Fibroblast of mammary gland (primary cell): ENCODE measurements around the gene TOP2B.

Source experiments
- DNase-seq: peaks from one replicate; pipeline ENCODE4 v3.0.0-alpha.2; 2010; ENCODE audit warnings: low read depth
- H3K4me3 ChIP-seq: 2 replicates; pipeline ENCODE4 v1.5.1; 2011; ENCODE audit warnings: low read depth, mild to moderate bottlenecking, low read length, moderate library complexity; ENCODE audit not compliant: control insufficient read depth
- TF ChIP-seq, protein P1 (sequence below): conservative IDR thresholded peaks from 2 replicates; pipeline ENCODE4 v1.5.1; 2011; ENCODE audit warnings: low read depth, low read length, inconsistent platforms; ENCODE audit not compliant: control insufficient read depth, insufficient read depth

Gene TOP2B

DNA sequence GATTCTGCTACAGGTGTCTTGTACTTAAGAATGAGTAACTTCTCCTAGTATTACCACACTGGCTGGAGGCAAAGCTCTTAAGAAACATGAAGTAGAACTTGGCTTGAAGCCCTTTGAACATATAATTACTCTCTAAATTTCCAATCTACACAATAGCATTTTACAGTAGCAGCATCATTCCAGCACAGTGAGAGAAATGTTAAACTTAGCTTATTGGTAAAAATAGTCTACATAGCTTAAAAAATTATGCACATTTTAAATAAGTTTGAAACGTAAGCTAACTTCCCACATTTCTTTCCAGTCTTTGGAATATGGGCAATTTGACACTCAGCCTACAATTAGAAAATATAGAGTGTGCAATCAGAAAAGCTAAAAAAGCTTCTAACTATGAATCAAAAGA, 32.8 kb upstream of the TOP2B start:
- TF ChIP-seq, protein P1, sequence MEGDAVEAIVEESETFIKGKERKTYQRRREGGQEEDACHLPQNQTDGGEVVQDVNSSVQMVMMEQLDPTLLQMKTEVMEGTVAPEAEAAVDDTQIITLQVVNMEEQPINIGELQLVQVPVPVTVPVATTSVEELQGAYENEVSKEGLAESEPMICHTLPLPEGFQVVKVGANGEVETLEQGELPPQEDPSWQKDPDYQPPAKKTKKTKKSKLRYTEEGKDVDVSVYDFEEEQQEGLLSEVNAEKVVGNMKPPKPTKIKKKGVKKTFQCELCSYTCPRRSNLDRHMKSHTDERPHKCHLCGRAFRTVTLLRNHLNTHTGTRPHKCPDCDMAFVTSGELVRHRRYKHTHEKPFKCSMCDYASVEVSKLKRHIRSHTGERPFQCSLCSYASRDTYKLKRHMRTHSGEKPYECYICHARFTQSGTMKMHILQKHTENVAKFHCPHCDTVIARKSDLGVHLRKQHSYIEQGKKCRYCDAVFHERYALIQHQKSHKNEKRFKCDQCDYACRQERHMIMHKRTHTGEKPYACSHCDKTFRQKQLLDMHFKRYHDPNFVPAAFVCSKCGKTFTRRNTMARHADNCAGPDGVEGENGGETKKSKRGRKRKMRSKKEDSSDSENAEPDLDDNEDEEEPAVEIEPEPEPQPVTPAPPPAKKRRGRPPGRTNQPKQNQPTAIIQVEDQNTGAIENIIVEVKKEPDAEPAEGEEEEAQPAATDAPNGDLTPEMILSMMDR: no peak

DNA sequence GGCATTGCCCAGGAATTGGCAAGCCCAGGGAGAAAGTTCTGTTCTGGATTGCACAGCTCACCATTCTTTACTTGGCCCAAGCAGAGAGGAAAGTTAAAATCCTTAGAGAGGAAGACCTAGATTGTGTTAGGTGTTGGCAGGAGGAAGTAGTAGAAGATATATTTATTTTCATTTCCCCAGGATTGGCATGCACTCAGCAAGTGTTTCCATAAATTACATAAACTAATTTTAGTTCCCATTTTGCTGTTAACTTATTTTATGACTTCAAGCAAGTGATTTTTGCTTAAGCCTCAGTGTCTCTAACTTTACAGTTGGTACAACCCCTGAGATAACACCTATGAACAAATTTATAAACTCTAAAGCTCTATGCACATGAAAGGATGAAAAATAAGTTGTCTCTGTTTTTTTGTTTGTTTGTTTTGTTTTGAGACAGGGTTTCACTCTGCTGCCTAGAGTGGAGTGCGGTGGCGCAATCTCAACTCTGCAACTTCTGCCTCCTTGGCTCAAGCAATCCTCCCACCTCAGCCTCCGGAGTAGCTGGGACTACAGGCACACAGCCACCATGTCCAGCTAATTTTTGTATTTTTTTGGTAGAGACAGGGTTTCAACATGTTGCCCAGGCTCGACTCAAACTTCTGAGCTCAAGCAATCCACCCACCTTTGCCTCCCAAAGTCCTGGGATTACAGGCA, 31.2 kb upstream of the TOP2B start:
- H3K4me3 ChIP-seq: no peak overlapping the region
- TF ChIP-seq, protein P1: no peak

More for the DNA sequence above, 32.8 kb upstream of the TOP2B start:
- no peak for DNase-seq
- no peak overlapping the region for H3K4me3 ChIP-seq

DNA sequence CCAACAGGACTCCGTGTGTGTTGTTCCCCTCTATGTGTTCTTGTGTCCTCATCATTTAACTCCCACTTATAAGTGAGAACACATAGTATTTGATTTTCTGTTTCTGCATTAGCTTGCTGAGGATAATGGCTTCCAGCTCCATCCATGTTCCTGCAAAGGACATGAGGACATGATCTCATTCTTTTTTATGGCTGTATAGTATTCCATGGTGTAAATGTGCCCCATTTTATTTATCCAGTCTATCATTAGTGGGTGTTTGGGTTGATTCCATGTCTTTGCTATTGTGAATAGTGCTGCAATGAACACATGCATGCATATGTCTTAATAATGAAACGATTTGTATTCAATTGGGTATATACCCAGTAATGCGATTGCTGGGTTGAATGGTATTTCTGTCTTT, 28.5 kb upstream of the TOP2B start:
- no peak for DNase-seq
- no peak overlapping the region for H3K4me3 ChIP-seq
- TF ChIP-seq, protein P1: no peak

More for the DNA sequence above, 31.2 kb upstream of the TOP2B start:
- no peak for DNase-seq

DNA sequence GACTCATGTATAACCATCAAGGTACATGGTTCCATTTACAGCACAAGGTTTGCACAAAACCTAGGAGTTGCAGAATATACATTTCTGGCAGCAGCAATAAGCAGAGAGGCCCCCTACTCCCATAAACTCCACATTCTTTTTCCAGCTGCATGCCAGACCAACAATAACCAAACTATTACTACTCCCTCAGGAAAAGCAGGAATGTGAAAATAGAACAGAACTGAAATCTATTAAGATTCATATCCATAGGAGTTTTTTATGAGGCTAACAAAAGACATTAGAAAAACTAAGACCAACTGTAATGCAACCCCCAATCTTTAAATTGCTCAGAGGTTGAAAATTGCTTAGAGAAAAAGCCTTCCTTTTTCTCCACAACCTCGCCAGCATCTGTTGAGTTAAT, 27.6 kb upstream of the TOP2B start:
- TF ChIP-seq, protein P1: no peak
- H3K4me3 ChIP-seq: no peak overlapping the region
- no peak for DNase-seq

DNA sequence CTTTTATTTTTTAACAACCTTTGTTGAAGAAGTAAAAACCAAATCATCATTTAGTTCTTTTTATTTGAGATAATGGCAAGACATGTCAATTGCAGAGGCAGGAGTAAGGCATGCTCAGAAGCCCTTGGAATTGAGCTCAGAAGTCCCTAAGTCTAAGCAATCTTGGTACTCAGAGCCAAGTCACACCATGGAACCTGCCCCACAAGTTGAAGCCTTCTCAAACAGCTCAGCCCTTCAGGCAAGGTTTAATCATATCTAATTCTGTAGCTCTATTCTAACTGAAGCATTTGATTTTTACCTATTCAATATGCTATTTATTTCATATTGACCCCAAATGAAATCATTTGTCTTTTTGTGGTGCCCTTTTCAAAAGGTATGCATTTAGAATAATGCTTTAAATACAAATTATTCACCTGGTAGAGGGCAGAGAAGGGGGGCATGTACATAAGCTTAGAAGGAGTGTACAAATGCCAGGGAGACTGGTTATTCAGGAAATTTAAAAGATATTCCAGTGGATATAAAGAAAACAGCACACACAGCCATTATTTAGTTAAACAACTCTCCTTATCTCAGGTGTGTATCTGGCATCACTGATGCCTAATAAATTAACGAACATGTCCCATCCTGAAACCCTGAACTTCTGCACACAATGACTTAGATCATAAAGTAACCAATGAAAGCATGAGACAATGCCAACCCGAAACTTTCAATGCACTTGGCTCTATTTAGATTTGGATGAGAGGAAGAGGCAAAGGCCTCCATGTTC, 26.2 kb upstream of the TOP2B start:
- no peak overlapping the region for H3K4me3 ChIP-seq
- DNase-seq: no peak
- TF ChIP-seq, protein P1: no peak

DNA sequence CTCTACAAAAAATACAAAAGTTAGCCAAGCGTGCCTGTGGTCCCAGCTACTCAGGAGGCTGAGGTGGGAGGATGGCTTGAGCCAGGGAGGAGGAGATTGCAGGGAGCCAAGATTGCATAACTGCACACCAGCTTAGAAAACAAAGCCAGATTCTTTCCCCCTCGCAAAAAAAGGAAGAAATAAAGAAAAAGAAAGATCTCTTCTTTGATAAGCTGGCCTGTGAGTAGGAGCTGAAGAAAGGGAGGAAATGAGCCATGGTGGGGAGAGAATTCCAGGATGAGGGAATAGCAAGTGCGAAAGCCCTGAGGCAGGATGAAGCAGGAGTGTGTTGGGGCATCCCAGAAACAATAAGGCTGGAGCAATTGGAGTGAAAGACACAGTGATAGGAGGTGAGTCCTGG, 24.5 kb upstream of the TOP2B start:
- no peak for DNase-seq
- H3K4me3 ChIP-seq: no peak overlapping the region
- TF ChIP-seq, protein P1: no peak

DNA sequence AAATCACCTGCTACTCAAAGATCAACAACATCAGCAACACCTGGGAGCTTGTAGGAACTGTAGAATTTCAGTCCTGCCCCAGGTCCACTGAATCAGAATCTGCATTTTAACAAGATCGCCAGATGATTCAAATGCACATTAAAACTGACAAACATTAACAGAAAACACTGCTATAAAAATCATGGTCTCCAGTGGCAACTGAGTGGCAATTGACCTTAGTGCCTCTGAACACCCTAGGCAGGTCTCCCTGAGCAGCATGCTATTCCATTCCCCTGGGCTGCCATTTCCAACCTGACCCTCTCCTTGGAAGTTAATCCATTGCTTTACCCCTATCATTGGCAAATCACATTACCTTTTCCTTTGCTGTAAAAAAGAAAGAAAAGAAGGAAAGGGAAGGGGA, 23.0 kb upstream of the TOP2B start:
- no peak for DNase-seq
- H3K4me3 ChIP-seq: no peak overlapping the region
- TF ChIP-seq, protein P1: no peak
